ENCODE measurements around the gene EEFSEC. TPM values are rescaled to one million over a fixed set of nuclear protein-coding genes. Genes with fewer than 3 reads are reported as not detected.

Gene EEFSEC
- polyA plus RNA-seq, 1 donor from 2014 or later = 4.6 TPM

GRCh38 chr3:128402319-128402718 lies 249.0 kb downstream of the EEFSEC start:
- H3K9ac ChIP-seq (ENCODE audit: low read length) = no peak overlapping the region
- no peak overlapping the region for H3K4me2 ChIP-seq (ENCODE audit: low read length)
- H3K9me2 ChIP-seq (ENCODE audit: insufficient read depth, low read length) = no peaks in the 10 kb centered on the region
- TF ChIP-seq EZH2 (IDR thresholded peaks at IDR 0.05; ENCODE audit: borderline replicate concordance, insufficient read depth, low read length, poor library complexity, severe bottlenecking) (no peak), EP300 (conservative IDR thresholded peaks at IDR 0.05; ENCODE audit: poor library complexity, severe bottlenecking) (no peak), MXI1 (conservative IDR thresholded peaks at IDR 0.05; ENCODE audit: poor library complexity, severe bottlenecking) (no peak), SMC3 (conservative IDR thresholded peaks at IDR 0.05; ENCODE audit: poor library complexity) (no peak), CTCF (IDR thresholded peaks at IDR 0.05; ENCODE audit: poor library complexity, severe bottlenecking) (no peak), REST (IDR thresholded peaks at IDR 0.05; ENCODE audit: borderline replicate concordance) (no peak)
- H3K36me3 ChIP-seq (ENCODE audit: insufficient read depth, low read length) = no peaks in the 10 kb centered on the region
- H2AFZ ChIP-seq (ENCODE audit: low read depth, low read length) = no peak overlapping the region
- H3K9me3 ChIP-seq (ENCODE audit: low read length) = no peaks in the 10 kb centered on the region
- H3F3A ChIP-seq (ENCODE audit: insufficient read depth, low read length, poor library complexity, severe bottlenecking) = no peaks in the 10 kb centered on the region
- H4K20me1 ChIP-seq (ENCODE audit: insufficient read depth) = no peaks in the 10 kb centered on the region
- no peaks in the 10 kb centered on the region for H3K27me3 ChIP-seq (ENCODE audit: insufficient read depth, low read depth, low read length)
- H3K4me3 ChIP-seq (ENCODE audit: low read length) = no peak overlapping the region
- H3K79me2 ChIP-seq (replicated peaks; ENCODE audit: insufficient read depth, low read length) = no peaks in the 10 kb centered on the region
- no peak overlapping the region for H3K27ac ChIP-seq (ENCODE audit: low read length)

GRCh38 chr3:128402998-128403397 lies 249.7 kb downstream of the EEFSEC start:
- Histone ChIP-seq H3K79me2 (replicated peaks; ENCODE audit: insufficient read depth, low read length) (no peaks in the 10 kb centered on the region), H3K27me3 (ENCODE audit: insufficient read depth, low read depth, low read length) (no peaks in the 10 kb centered on the region), H3K9ac (ENCODE audit: low read length) (no peak overlapping the region), H3K36me3 (ENCODE audit: insufficient read depth, low read length) (no peaks in the 10 kb centered on the region), H3K27ac (ENCODE audit: low read length) (no peak overlapping the region), H2AFZ (ENCODE audit: low read depth, low read length) (no peak overlapping the region), H3K4me2 (ENCODE audit: low read length) (no peak overlapping the region), H3K9me2 (ENCODE audit: insufficient read depth, low read length) (no peaks in the 10 kb centered on the region), H3K9me3 (ENCODE audit: low read length) (no peaks in the 10 kb centered on the region), H3F3A (ENCODE audit: insufficient read depth, low read length, poor library complexity, severe bottlenecking) (no peaks in the 10 kb centered on the region), H4K20me1 (ENCODE audit: insufficient read depth) (no peaks in the 10 kb centered on the region), H3K4me3 (ENCODE audit: low read length) (no peak overlapping the region)
- TF ChIP-seq POLR2AphosphoS5 (IDR thresholded peaks at IDR 0.05) (no peak), RAD21 (conservative IDR thresholded peaks at IDR 0.05) (no peak), MXI1 (conservative IDR thresholded peaks at IDR 0.05; ENCODE audit: poor library complexity, severe bottlenecking) (no peak), CTCF (IDR thresholded peaks at IDR 0.05; ENCODE audit: poor library complexity, severe bottlenecking) (no peak), SMC3 (conservative IDR thresholded peaks at IDR 0.05; ENCODE audit: poor library complexity) (no peak), EP300 (conservative IDR thresholded peaks at IDR 0.05; ENCODE audit: poor library complexity, severe bottlenecking) (no peak), REST (IDR thresholded peaks at IDR 0.05; ENCODE audit: borderline replicate concordance) (no peak), TAF1 (IDR thresholded peaks at IDR 0.05; ENCODE audit: low read depth) (no peak), EZH2 (IDR thresholded peaks at IDR 0.05; ENCODE audit: borderline replicate concordance, insufficient read depth, low read length, poor library complexity, severe bottlenecking) (no peak)

All from neural cell (in vitro differentiated cells).